ENCODE results near the gene DNAH8.

Gene DNAH8

DNA sequence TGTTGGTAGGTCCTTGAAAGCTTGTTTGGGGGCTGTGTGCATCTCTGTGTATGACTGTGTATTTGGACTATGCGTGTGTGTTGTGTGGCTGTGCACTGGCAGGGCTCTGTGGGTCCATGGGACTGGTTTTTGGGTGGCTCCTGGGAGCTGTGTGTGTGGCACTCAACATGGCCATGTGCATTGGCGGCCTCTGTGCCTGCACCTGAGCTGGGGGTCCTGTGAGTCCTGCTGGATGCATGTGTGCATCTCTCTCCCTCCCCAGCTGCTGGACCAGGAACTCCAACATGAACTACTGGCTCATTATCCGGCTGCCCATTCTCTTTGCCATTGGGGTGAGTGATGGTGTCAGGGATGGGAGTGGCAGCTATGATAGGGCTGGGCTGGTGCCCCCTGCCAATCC, 363.6 kb downstream of the DNAH8 start:
- no peak for DNase-seq

DNA sequence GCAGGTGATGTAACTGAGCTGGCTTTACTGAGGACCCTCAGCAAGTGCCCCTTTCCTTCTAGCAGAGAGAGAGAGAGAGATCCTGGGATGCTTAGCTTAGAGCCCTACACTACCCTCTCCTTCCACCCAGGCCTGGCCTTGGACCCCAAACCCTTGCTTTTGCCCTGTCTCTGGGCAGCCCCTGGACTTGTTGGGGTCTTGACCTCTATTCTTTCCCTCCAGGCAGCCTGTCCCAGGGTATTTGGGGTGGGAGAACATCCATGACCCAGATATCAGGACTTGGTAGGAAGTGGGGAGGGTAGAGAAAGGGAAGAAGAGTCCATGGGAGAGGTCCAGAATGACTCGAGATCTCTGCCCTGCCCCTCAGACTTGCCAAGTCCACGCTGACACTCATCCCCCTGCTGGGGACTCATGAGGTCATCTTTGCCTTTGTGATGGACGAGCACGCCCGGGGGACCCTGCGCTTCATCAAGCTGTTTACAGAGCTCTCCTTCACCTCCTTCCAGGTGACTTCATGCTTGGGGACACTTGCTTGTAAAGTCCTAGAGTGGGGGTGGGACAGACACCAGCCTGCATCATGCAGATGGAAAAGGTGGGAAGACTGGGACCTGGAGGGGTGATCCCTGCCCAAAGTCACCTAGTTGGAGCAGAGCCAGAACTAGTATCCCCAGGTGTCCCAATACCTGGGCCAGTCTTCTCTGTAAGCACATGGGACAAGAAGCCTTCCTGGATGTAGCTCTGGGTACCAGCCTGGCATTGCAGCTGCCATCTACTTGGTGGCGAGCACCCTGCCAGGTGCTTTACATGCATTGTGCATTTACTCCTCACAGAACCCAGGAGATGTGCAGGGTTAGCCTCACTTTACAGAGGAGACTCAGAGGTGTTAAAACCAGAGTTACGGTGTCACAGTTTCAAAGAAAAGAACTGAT, 364.4 kb downstream of the DNAH8 start:
- no peak for DNase-seq
